Measurements from ENCODE around the gene KRTAP5-5. TPM values are rescaled to one million over a fixed set of nuclear protein-coding genes. Genes with fewer than 3 reads are reported as not detected.

Gene KRTAP5-5
- total RNA-seq, 1 donor from 2014 or later = 1.5 TPM

DNA sequence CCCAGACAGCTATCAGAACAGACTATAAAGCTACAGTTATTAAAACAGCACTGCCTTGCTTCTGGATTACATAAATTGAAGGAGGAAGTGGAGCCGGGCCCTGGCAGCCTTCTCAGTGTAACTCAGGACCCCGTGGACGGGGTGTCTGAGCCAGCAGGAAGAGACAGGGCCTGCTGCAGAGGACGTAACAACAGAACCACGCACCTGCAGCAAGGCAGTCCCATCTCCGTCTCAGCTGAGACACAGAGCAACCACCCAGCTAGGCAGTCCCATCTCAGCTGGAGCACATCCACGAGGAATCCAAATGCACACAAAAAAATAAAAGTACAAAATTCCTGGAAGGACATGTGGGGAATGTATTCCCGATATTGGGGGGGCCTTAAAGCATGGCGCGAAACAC, 50.3 kb downstream of the KRTAP5-5 start:
- DNase-seq = no peak

Other genes with a start within 250 kb of the KRTAP5-5 start
- 0.59 TPM for gene BRSK2, start 239.8 kb upstream of the KRTAP5-5 start, total RNA-seq
- 28.1 TPM for gene MOB2, start 143.0 kb upstream of the KRTAP5-5 start, total RNA-seq
- 1.8 TPM for gene DUSP8, start 57.5 kb upstream of the KRTAP5-5 start, total RNA-seq
- gene KRTAP5-1, start 44.5 kb upstream of the KRTAP5-5 start, total RNA-seq = 0.30 TPM
- 3.1 TPM for gene KRTAP5-2, start 31.5 kb upstream of the KRTAP5-5 start, total RNA-seq
- gene KRTAP5-3, start 21.3 kb upstream of the KRTAP5-5 start, total RNA-seq = 1.3 TPM
- 0.79 TPM for gene KRTAP5-4, start 7.6 kb upstream of the KRTAP5-5 start, total RNA-seq
- gene KRTAP5-6, start 67.4 kb downstream of the KRTAP5-5 start, total RNA-seq = not detected
- 0.99 TPM for gene IFITM10, start 120.8 kb downstream of the KRTAP5-5 start, total RNA-seq
- 118 TPM for gene CTSD, start 134.2 kb downstream of the KRTAP5-5 start, total RNA-seq
- 6.7 TPM for gene SYT8, start 205.2 kb downstream of the KRTAP5-5 start, total RNA-seq
- 322 TPM for gene TNNI2, start 209.2 kb downstream of the KRTAP5-5 start, total RNA-seq
- 18.5 TPM for gene LSP1, start 223.3 kb downstream of the KRTAP5-5 start, total RNA-seq